Stomach (tissue), 9 donors: ENCODE data around the gene WHRN. TPM values are rescaled to one million over a fixed set of nuclear protein-coding genes. Genes with fewer than 3 reads are reported as not detected.

Source experiments
- DNase-seq, 2 donors: peaks; one replicate each; pipeline versions ENCODE4 v3.0.0 to v3.0.0-alpha.2; 2013 to 2019
- H3K27ac ChIP-seq, 5 donors: fragments of 200-600 bp in 4 of 5; sonication (generic) in 4 of 5; one replicate each; pipeline ENCODE4 v1.5.1; 2013 to 2019; ENCODE audit warnings: mild to moderate bottlenecking in 1 of 5, moderate library complexity in 1 of 5
- H3K27me3 ChIP-seq, 3 donors: fragments of 200-600 bp; sonication (generic); one replicate each; pipeline ENCODE4 v1.5.1; 2017 to 2019; ENCODE audit warnings: mixed run types in 1 of 3
- H3K36me3 ChIP-seq, 4 donors: fragments of 200-600 bp; sonication (generic); 1 replicate in 3 of 4; 2 replicates in 1 of 4; pipeline ENCODE4 v1.5.1; 2016 to 2019
- H3K4me1 ChIP-seq, 4 donors: fragments of 200-600 bp; sonication (generic); one replicate each; pipeline ENCODE4 v1.5.1; 2016 to 2019
- H3K4me3 ChIP-seq, 4 donors: fragments of 200-600 bp; sonication (generic) in 3 of 4; one replicate each; pipeline ENCODE4 v1.5.1; 2016 to 2019; ENCODE audit warnings: mild to moderate bottlenecking in 1 of 4
- H3K9me3 ChIP-seq, 4 donors: fragments of 200-600 bp; sonication (generic); one replicate each; pipeline ENCODE4 v1.5.1; 2016 to 2019
- CTCF ChIP-seq, 7 experiments: fragments of 450-650 bp in 4 of 7; fragments of 200-600 bp in 3 of 7; sonication (generic) in 3 of 7; IDR thresholded peaks; one replicate each; pipeline ENCODE4 v1.5.1; 2016 to 2019; ENCODE audit warnings: antibody characterized with exemption in 7 of 7, control low read depth in 2 of 7, mild to moderate bottlenecking in 1 of 7
- EP300 ChIP-seq: sonication (generic); formaldehyde crosslinking; IDR thresholded peaks from one replicate; pipeline ENCODE4 v1.6.1; 2017; ENCODE audit warnings: antibody characterized with exemption
- POLR2A ChIP-seq, 4 donors: fragments of 450-650 bp; IDR thresholded peaks; one replicate each; pipeline ENCODE4 v1.6.1; 2016; ENCODE audit warnings: antibody characterized with exemption in 4 of 4, control low read depth in 2 of 4, mild to moderate bottlenecking in 1 of 4, moderate library complexity in 1 of 4
- POLR2AphosphoS5 ChIP-seq, 3 donors: sonication (generic); formaldehyde crosslinking; IDR thresholded peaks; one replicate each; pipeline ENCODE4 v1.6.1; 2016; ENCODE audit warnings: antibody characterized with exemption in 3 of 3
- WGBS, 5 donors: extraction: QIAGEN DNeasy Blood & Tissue Kit in 3 of 5; methylation state at CpG; one replicate each; pipeline versions ENCODE4 v1.1.5 to v1.1.7; 2013 to 2018; 5-methylcytosine and 5-hydroxymethylcytosine counted together
- intact Hi-C: fragments of 100-400 bp; cut with DNase I; formaldehyde crosslinking; loops from one replicate; pipeline ENCODE4 v1.15.1; 2023; ENCODE audit warnings: low total_unique reads
- polyA plus RNA-seq, 3 donors: library from polyadenylated mRNA; stranded (reverse); fragments of 200-250 nt; gene quantifications; one replicate each; pipeline ENCODE4 v1.2.3, GENCODE V29; 2013
- total RNA-seq, 5 donors: library from RNA; depleted of rRNA; stranded (reverse); fragments of >200 nt; gene quantifications; one replicate each; pipeline versions ENCODE4 v1.1.0 to v1.2.3, GENCODE V29; 2014 to 2016
- donor health status: healthy with polysubstance abuse.
- donor health status: Bipolar disorder and iron deficiency.
- donor health status: healthy.

WHRN gene
- total and polyA plus RNA-seq, 8 donors: 2.3 to 70.1 (median 4.8) TPM

- H3K36me3 ChIP-seq: peaks cover 0 to 42% (median 7%) of the 10 kb centered on the region in 4 donors
- TF ChIP-seq POLR2AphosphoS5 (IDR thresholded peaks at IDR 0.05): no peak
- no peak for TF ChIP-seq POLR2A (IDR thresholded peaks at IDR 0.05)
- TF ChIP-seq CTCF (IDR thresholded peaks at IDR 0.05): no peak
- no peak for TF ChIP-seq EP300
- H3K4me3 ChIP-seq: no peak overlapping the region
- intact Hi-C loops: no loop called here
- no peak for DNase-seq
- no peaks in the 10 kb centered on the region for H3K27me3 ChIP-seq
- 78 to 86% (median 85%) methylated on average over 12 of the region's 12 CpGs for WGBS, 5 donors
- no peak overlapping the region for H3K27ac ChIP-seq
- H3K9me3 ChIP-seq: no peaks in the 10 kb centered on the region
- peaks cover 0 to 12% (median 3%) of the 10 kb centered on the region in 4 donors for H3K4me1 ChIP-seq
Measured at GRCh38 chr9:114472765-114473446, 32.4 kb downstream of the WHRN start.

- intact Hi-C loops: no loop called here
- TF ChIP-seq EP300: no peak
- no peak for TF ChIP-seq CTCF (IDR thresholded peaks at IDR 0.05)
- no peak for TF ChIP-seq POLR2AphosphoS5 (IDR thresholded peaks at IDR 0.05)
- H3K4me1 ChIP-seq: no peaks in the 10 kb centered on the region
- peaks cover 0 to 27% (median 3%) of the 10 kb centered on the region in 4 donors for H3K36me3 ChIP-seq
- 81 to 95% (median 93%) methylated on average over 4 of the region's 4 CpGs for WGBS, 5 donors
- no peak overlapping the region for H3K27ac ChIP-seq
- no peak overlapping the region for H3K4me3 ChIP-seq
- no peaks in the 10 kb centered on the region for H3K27me3 ChIP-seq
- no peaks in the 10 kb centered on the region for H3K9me3 ChIP-seq
- DNase-seq: no peak
Measured at GRCh38 chr9:114471157-114471556, 34.1 kb downstream of the WHRN start.

- H3K9me3 ChIP-seq: no peaks in the 10 kb centered on the region
- H3K4me1 ChIP-seq: no peaks in the 10 kb centered on the region
- no peak overlapping the region for H3K27ac ChIP-seq
- intact Hi-C loops: no loop called here
- TF ChIP-seq EP300: no peak
- TF ChIP-seq POLR2A (IDR thresholded peaks at IDR 0.05): no peak
- no peak for TF ChIP-seq CTCF (IDR thresholded peaks at IDR 0.05)
- TF ChIP-seq POLR2AphosphoS5 (IDR thresholded peaks at IDR 0.05): no peak
- no peak for DNase-seq
- H3K27me3 ChIP-seq: no peaks in the 10 kb centered on the region
- H3K36me3 ChIP-seq: peaks cover 0 to 32% (median 3%) of the 10 kb centered on the region in 4 donors
- no peak overlapping the region for H3K4me3 ChIP-seq
- WGBS, 5 donors: 85 to 96% (median 89%) methylated on average over 6 of the region's 6 CpGs
Measured at GRCh38 chr9:114470581-114470980, 34.7 kb downstream of the WHRN start.

- Histone ChIP-seq H3K36me3 (peaks cover 0 to 37% (median 3%) of the 10 kb centered on the region in 4 donors), H3K27me3 (no peaks in the 10 kb centered on the region), H3K9me3 (no peaks in the 10 kb centered on the region), H3K4me3 (no peak overlapping the region), H3K27ac (no peak overlapping the region), H3K4me1 (no peaks in the 10 kb centered on the region)
- DNase-seq: no peak
- TF ChIP-seq POLR2AphosphoS5 (IDR thresholded peaks at IDR 0.05) (no peak), POLR2A (IDR thresholded peaks at IDR 0.05) (no peak), EP300 (no peak), CTCF (IDR thresholded peaks at IDR 0.05) (no peak)
- WGBS, 5 donors: 91 to 96% (median 95%) methylated on average over 2 to 6 of the region's 6 CpGs
- intact Hi-C loops: no loop called here
Measured at GRCh38 chr9:114470121-114470520, 35.2 kb downstream of the WHRN start.
